Caki2 (cell line): ENCODE data around the gene HACE1. TPM values are rescaled to one million over a fixed set of nuclear protein-coding genes. Genes with fewer than 3 reads are reported as not detected.

Experiments used
- total RNA-seq: library from RNA; depleted of rRNA; stranded (reverse); fragments of >200 nt; shearing (Covaris generic); gene quantifications from 2 replicates; pipeline ENCODE4 v1.2.3, GENCODE V29; 2014; ENCODE audit warnings: low replicate concordance; rRNA removed

Gene HACE1
- total RNA-seq, 1 experiment from 2014 or later = 29.9 TPM

Other genes with a start within 250 kb of the HACE1 start
- not detected in 2 replicates for gene LIN28B, start 97.2 kb upstream of the HACE1 start, total RNA-seq